PC-9 (cell line): ENCODE results near the gene PDK2.

Experiments
- EZH2 ChIP-seq: fragments of 200-600 bp; sonication (generic); IDR thresholded peaks from 2 replicates; pipeline ENCODE4 v1.8.0; 2017; ENCODE audit warnings: antibody characterized with exemption, low read depth
- TF ChIP-seq, protein P1 (sequence below): fragments of 200-600 bp; sonication (generic); conservative IDR thresholded peaks from 2 replicates; pipeline ENCODE4 v1.6.1; 2017; ENCODE audit warnings: mixed run types, antibody characterized with exemption, mild to moderate bottlenecking, moderate library complexity

GRCh38 chr17:50049636-50050035 lies 45.5 kb upstream of the PDK2 start:
- no peak for TF ChIP-seq EZH2
- TF ChIP-seq, protein P1, sequence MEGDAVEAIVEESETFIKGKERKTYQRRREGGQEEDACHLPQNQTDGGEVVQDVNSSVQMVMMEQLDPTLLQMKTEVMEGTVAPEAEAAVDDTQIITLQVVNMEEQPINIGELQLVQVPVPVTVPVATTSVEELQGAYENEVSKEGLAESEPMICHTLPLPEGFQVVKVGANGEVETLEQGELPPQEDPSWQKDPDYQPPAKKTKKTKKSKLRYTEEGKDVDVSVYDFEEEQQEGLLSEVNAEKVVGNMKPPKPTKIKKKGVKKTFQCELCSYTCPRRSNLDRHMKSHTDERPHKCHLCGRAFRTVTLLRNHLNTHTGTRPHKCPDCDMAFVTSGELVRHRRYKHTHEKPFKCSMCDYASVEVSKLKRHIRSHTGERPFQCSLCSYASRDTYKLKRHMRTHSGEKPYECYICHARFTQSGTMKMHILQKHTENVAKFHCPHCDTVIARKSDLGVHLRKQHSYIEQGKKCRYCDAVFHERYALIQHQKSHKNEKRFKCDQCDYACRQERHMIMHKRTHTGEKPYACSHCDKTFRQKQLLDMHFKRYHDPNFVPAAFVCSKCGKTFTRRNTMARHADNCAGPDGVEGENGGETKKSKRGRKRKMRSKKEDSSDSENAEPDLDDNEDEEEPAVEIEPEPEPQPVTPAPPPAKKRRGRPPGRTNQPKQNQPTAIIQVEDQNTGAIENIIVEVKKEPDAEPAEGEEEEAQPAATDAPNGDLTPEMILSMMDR: no peak
